SW 1271 (cell line): Measurements from ENCODE around the gene NTSR1.
A peak's percentile ranks its signal among the peaks of the same experiment; 100 is the strongest.

Experiments
- DNase-seq, 2 experiments: peaks; one replicate each; lab custom pipeline; 2025; lab: John Stamatoyannopoulos, UW

NTSR1 gene

GRCh38 chr20:62726276-62726675 is 17.6 kb downstream of the NTSR1 start:
- no peak for DNase-seq

DNA sequence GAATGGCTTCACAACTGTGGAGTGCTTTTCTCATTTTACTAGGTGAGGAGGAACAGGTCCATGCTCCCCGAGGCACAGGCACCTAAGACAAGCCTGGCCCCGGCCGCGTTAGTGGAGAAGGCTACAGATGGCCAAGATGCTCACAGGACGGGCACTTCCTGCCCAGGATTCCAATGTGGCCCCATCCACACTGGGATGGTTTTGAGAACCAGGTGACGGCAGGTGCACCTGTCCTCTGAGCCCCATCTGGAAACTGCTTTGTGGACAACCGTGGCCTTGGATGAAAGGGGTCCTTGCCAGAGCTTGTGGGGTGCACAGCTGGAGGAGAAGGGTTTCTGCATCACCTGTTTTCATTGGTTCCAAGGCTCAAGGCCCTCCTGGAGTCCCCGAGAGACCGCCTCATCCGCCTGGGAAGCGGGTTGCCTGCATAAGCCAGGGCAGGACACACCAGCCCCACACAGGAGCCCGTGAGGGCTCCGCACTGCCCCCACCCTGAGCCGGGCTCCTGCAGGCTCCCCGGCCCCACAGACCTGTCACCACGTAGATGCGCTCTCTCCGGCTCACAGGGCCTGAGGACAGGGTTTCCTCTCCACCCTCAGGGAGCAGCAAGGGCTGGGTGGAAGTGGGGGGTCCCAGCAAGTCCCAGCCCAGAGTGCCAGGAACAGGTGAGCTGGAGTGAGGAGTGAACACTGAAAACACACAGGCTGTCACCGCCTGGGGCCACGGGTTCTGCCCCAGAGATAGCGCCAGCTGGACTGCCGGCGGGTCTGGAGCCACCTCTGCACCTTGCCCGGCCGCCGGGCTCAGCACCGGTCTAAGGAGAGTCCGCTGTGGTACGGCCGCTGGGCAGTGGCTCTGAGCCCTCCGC is 18.3 kb downstream of the NTSR1 start:
- DNase-seq: no peak

GRCh38 chr20:62727584-62728027 is 19.0 kb downstream of the NTSR1 start:
- DNase-seq: no peak

GRCh38 chr20:62728028-62728780 is 19.6 kb downstream of the NTSR1 start:
- no peak for DNase-seq

DNA sequence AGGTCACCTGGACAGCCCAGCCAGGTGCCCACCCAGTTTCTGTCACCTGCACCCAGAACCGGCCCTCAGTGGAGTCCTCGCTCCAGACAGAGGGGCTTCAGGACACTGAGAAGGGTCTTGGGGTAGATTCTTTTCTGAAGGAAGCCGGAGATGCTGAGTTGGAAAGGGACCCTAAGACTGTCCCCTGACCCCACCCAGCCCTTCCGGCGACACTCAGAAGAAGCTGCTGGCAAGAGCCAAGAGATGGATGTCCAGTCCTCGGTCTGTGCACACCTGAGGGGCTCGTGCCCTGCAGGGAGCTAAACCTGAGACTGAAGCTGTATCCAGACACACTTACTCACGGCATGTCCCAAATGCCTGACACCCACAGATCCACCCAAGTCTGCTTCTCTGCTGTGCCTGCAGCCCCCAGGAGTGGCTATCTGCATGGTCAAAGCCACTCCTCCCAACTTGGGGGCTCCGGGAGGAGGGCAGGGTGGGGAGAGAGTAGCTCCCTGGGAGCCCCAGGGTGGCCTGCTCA is 20.2 kb downstream of the NTSR1 start:
- DNase-seq: no peak

- DNase-seq: no peak
Observed at GRCh38 chr20:62730481-62730880, 21.8 kb downstream of the NTSR1 start.

DNA sequence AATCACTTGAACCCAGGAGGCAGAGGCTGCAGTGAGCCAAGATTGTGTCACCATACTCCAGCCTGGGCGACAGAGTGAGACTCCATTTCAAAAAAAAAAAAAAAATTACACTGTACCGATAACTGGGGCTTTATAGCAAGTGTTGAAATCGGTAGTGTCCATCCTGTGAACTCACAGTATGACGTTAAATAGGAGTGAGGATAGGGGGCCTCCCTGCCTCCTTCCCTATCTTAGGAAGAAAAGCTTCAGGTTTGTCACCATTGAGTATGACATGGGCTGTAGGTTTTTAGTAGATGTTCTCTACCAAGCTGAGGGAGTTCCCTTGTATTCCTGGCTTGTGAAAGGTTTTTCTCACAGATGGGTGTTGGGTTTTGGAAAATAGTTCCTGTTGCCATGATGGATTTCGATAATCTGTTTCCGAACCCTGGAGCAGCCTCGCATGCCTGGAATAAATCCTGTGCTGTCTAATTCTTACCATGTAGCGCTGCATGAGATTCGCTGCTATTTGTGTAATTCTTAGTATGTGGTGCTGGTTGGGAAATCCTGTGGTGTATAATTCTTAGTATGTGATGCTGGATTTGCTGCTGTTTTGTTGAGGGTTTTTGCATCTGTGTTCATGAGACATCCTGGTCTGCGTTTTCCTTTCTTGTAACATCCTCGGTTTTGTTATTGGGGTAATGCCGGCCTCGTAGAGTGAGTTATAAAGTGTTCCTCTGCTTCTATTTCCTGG is 23.6 kb downstream of the NTSR1 start:
- DNase-seq: no peak

DNA sequence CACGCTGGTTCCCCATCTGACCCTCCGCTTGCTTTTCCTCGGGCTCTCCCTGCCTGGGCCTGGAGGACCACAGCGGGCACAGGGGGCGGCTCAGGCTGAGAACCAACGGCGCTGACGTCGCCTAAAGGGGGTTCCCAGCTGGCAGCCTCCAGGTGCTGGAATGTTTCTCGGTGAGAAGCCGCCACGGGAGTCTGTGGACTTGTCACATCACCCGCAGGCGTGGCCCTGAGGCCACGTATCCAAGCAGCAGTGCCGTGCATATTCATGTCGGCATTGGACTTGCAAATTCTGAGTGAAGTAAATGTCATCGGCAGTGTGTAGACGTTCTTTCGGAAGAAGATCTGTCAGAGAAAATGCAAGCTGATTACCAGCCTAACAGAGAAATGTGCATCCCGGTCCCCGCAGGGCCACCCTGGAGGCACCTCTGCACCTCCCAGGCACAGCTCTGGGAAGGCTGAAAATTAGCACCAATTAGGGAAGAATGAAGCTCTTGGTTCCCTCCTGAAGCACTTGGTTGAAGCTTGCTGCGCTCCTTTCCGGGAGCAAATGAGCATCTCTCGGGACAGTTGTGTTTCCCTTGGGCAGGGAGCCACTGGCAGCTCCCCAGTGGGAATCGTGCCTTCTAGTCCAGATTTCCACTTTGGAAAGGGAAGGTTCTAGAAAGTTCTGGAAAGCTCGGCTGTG is 24.3 kb downstream of the NTSR1 start:
- no peak for DNase-seq

- no peak for DNase-seq
Observed at GRCh38 chr20:62733526-62733842, 24.8 kb downstream of the NTSR1 start.

DNA sequence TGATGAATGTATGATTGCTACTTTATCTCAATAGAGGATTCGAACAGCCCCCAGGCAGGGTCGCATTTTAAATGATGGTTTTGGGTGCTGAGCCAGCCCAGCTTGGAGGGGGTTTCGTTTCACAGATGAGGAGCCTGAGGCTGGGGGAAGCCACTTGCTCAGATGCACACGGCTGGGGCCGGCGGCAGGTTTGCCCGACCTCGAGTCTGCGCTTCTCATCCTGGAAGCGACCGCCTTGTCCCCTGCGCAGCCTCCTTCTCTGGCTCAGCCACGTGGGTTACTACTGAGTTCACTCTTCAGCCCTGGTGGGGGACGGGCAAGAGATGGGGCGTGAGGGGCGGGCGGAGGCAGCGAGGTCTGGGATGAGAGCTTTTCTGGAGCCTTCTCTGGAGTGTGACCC is 25.3 kb downstream of the NTSR1 start:
- DNase-seq: no peak

DNA sequence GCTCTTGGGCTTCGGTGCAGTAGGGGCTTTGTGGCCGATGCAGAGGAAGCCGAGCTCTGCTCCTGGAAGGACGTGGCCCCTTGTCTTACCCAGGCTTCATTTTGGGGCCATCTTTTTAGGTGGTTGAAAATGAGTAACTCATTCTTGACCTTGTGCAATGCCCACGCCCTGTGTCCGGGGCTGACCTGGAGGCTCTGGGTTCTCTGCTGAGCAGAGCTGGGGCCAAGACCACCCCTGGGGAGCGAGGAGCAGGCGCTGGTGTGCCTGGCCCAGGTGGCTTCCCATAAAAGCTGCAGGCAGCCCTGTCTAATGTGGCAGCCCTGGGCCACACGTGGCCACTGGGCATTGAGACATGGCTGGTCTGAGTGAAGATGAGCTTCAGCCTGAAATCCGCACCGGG is 25.7 kb downstream of the NTSR1 start:
- DNase-seq: no peak

DNA sequence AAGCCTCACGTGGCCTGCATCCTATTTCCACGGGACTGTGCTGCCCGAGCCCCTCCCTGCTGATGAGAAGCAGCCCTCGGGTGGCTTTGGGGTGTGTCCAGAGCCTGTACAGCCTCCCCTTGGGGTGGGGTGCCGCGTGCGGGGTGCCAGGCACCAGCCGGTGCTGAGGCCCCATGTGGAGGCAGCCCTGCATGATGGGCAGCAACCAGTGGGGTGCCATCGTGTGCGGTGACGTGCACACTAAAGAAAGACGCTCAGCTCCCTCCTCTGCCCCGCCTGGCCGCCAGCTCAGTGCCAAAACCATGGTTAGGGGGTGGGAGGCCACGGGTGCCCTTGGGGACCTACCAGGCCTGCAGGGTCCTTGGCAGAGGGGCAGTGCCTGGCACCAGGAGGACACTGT is 26.2 kb downstream of the NTSR1 start:
- DNase-seq: no peak

- DNase-seq: no peak
Observed at GRCh38 chr20:62735331-62735821, 26.7 kb downstream of the NTSR1 start.

DNA sequence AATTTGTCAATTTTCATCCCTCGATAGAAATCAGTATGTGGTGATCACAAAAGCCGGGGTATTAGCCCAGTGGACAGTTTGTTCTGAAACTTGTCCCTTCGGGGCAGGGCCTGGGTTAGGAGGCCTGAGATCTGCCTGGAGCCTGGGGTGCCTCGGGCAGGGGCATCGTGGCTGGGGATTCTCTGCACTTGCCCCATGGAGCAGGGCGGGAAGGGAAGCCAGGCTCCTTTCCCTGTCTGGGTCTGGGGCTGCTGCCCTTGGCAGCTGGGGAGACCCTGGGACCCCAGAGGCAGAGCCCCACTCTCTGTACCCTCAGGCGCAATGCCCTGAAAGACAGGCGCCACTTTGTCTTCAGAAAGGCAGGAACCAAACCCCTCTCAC is 27.4 kb downstream of the NTSR1 start:
- no peak for DNase-seq

- DNase-seq: no peak
Observed at GRCh38 chr20:62736407-62737071, 27.9 kb downstream of the NTSR1 start.

GRCh38 chr20:62737271-62737811 is 28.7 kb downstream of the NTSR1 start:
- no peak for DNase-seq

- no peak for DNase-seq
Observed at GRCh38 chr20:62738025-62738881, 29.6 kb downstream of the NTSR1 start.

DNA sequence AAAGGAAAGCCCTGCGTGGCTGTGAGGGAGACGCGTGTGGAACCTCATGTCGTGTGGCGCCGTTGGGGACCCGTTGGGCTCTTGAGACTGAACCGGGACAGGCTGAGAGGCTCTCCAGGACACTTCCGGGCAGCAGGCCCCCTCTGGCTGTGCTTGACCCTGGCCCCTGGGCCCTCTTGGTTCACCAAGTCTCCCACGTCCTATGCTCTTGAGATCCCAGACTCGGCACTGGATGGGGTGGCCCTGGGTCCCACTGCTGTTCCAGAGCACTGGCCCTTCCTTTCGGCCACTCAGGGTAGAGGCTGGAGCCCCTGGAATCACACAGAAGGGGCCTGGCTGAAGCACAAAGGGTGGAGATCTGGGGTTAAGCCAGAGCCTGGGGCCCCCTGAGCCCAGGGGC is 30.4 kb downstream of the NTSR1 start:
- no peak for DNase-seq

DNA sequence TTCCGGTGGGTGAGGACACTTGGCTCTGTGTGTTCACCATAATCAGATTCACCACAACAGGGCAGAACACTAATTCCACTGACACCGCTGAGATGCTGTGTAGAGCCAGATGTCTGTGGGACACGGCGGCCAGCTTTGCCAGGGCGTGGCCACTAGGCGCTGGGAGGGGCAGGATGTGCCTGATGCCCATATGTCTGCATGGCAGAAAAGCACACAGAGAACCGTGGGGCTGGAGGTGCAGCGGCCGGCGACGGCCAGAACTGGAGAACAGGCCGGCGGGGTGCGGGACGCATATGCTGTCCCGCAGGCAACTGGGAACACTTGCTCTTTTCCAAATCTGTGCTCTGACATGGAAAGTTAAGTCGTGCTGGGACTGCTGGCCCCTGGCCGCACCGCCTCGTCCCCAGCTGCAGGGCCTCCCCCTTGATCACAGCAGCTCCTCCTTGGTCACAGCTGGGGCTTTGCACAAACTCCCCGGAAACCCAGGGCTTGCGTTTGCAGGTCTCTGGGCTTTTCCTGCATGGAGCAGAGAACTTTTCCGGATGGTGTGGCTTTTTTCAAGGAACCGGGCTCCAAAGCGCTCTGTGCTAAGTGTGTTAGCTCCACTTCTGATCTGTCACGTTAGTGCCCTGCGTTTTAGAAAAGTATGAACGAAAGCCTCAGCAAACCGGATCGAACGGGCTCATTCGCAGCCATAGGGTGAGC is 31.1 kb downstream of the NTSR1 start:
- DNase-seq: peak in 1 of 2 experiments; percentile 35
